Measurements from ENCODE around the gene TRNP1.
"Not testable (repeated sequence)": the region's sequence is repeated elsewhere in the genome, so short reads cannot be mapped to it uniquely, and the experiment has no call there.

Gene TRNP1, protein sequence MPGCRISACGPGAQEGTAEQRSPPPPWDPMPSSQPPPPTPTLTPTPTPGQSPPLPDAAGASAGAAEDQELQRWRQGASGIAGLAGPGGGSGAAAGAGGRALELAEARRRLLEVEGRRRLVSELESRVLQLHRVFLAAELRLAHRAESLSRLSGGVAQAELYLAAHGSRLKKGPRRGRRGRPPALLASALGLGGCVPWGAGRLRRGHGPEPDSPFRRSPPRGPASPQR

DNA sequence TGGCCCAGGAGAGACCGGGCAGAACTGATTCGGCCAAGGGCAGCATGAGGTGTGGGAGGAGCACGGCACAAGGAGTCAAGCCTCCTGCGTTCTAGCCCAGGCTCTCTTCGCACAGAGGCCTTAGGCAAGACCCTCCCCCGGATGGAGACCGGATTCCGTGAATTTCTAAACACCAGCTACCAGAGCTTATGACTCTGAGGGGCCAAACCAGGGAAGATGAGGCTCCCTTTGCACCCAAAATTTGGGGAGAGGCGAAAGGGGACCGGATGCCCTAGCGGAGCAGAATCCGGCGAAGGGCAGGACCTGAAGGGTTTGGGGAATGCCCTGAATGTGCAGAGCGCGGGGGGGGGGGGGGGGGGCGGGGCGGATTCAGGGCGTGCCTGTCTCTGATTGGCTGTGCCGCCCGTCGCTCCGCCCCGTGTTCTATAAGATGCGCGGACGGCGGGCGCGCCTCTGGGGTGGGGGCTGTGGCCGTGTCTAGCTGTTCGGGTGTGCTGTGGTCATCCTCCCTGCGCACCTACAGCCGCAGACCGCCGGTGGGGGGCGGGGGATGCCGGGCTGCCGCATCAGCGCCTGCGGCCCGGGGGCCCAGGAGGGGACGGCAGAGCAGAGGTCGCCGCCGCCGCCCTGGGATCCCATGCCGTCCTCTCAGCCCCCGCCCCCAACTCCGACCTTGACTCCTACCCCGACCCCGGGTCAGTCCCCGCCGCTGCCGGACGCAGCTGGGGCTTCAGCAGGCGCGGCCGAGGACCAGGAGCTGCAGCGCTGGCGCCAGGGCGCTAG, at the start of gene TRNP1:
TSS of gene TRNP1 (plus strand) at position 456 of the 783 bp plus-strand sequence. CDS start at position 551, 95 bp downstream.
- no peak for FAIRE-seq

DNA sequence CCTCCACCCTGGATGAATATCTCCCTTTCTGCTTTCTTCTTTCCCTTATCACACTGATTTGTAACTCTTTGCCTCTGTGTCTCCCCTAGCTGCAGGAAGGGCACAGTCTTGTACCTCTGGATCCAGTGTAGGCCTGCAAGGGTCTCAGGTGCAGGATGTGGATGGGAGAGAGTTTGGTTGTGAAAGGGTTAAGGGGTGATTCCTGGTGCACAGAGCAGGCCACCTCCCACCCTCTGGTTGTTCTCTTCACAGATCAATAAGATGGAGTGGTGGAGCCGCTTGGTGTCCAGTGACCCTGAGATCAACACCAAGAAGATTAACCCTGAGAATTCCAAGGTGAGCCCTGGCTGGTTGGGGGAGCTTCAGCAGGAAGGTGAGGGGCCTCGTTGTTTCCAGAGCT, 48.4 kb upstream of the TRNP1 start:
- no peak for FAIRE-seq

DNA sequence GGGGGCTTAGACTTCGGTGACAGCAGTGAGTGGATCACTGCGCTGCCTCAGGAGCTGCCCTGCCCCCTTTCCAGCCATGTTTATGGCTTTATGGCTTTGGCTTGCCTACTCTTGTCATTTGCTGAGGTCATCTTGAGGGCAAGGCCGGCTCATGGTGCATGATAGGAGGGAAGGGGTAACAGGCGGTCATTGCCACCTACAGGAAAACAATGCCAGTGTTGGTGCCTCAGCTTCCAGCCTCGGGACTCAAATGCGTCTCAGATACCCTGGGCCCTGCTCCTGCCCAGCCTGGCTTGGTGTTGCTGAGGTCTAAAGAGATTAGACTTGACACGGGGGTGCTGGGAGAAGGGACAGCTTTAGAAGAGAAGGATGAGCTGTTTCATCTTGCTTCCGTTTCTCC, 47.8 kb upstream of the TRNP1 start:
- FAIRE-seq: no peak

DNA sequence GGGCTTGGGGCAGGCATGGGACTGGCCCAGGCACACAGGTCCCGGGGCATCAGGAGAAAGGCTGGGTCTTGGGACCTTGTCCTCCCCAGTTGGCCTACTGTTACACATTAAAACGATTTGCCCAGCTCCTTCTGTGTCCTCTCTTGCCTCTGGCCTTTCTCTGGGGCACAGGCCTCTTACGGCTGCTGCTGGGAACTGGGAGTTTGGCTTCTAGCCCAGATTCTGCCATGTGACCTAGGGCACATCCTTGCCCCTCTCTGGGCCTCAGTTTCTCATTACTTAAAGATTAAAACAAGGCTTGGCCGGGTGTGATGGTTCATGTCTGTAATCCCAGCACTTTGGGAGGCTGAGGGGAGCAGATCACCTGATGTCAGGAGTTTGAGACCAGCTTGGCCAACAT, 47.2 kb upstream of the TRNP1 start:
- no peak for FAIRE-seq

DNA sequence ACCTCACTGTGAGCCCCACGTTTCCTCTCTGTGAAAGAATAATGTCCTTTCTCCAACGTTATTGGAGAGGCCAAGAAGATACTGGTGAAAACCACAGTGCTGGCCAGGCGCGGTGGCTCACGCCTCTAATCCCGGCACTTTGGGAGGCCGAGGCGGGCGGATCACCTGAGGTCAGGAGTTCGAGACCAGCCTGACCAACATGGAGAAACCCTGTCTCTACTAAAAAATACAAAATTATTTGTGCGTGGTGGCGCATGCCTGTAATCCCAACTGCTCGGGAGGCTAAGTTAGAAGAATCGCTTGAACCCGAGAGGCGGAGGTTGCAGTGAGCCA, 44.8 kb upstream of the TRNP1 start:
- not testable (repeated sequence) for FAIRE-seq

DNA sequence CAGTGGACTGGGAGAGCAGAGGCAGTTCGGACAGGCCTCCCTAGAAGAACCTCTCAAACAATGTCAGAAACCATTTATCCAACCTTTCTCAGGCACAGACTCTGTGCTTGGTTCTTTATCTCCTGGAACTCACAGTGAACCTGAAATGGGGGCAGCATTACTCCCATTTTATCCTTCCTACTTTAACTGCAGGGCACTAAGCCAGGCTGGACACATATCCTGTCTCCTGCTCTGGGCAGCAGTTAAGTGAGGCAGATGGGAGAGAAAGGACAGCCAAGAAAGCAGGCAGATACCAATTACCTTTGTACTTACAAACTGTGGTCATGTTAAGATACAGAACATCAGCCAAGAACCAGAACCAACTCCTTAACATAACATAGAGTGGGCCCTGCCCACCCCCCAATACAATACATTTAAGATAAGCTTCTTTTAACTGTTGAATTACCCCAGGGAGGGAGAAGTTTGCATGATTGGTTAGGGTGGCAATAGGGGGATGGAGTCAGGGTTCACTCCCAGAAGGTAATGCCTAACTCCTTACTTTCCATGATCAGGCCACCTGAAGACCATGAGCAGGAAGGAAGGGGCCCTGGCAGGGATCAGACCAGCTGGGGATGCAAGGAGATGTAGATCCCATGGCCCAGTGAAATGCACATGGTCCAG, 44.1 kb upstream of the TRNP1 start:
- no peak for FAIRE-seq

DNA sequence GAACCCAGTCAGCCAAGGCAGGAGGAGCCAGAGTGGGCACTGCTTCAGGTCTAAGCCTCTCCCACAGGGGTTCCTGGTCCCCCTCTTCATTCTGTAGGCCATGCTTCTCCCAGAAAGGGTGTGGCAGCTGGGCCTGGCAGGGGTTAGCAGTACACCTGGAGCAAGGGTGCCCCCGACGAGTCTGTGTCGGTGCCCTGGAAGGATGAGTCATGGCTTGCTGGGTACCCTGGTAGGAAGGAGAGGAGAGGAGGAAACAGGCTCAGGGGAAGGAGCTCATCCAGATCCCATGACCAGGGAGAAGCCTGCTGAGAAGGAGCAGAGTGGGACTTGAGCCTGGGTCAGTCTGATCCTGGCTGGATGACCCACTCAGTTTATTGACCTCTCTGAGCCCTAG, 43.6 kb upstream of the TRNP1 start:
- no peak for FAIRE-seq

DNA sequence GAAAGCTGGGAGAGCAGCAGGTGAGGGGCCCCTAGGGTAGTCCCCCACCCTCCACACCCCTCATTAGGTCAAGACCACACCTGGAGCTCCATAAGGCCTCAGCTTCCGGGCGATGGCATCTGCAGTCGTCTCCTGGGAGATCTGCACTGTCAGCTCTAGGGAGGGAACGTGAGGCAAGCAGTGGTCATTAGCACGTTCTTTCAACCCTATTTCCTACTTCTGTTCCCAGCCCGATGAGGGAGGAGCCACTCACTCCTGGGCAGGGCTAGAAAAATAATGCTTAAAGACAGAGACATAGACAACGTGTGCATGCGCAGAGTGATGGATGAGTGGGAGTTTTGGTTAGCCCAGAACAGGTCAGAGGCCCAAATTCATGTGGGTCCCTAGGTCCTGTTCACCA, 42.9 kb upstream of the TRNP1 start:
- FAIRE-seq: peak; percentile 84

DNA sequence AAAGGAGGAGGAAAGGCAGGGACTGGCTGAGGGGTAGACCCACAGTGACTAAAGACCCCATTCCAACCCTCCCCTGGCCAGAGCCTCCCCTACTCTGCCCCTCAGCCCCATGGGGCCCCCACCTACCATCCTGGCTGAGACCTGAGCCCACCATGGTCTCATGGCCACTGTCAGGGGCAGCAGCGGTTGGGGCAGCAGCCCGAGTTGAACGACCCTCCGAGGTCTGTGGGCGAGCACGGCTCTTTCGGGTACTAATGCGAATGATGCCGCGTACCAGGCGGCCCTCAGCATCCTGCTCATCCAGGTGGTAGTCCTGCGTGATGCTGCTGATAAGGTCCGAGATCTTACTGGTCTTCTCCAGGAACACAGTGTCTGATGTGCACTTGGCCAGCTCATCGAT, 42.3 kb upstream of the TRNP1 start:
- FAIRE-seq: no peak

DNA sequence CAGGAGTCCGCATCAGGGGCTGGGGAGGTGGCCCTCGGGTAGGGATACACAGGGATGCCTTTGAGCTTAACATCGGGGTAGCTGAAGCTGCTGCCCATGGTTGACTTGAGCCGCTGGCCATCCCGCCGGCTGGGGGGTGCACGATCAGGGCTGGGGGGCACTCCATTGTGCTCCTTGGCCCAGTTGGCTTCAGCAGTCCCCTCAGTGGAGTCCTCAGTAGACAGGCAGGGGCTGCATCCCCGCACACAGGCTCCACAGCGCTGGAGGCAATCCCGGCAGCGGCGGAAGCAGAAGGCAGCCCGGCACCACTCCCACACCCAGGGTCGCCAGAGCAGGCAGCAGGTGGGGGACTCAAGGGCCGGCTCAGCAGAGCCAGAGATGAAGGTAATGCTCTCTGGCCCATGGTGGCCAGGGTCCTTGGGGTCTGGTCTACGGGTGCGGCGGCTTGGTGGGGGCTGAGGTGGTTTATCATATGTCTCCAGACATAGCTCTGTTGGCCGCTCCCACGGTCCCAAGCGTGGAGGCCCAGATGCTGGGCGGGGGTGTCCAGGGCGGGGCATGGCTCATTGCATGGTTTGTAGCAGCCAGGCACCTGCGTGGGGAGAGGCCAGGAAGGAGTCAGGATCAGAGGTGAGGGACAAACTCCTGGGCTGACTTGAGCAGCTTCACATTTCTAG, 41.5 kb upstream of the TRNP1 start:
- no peak for FAIRE-seq

DNA sequence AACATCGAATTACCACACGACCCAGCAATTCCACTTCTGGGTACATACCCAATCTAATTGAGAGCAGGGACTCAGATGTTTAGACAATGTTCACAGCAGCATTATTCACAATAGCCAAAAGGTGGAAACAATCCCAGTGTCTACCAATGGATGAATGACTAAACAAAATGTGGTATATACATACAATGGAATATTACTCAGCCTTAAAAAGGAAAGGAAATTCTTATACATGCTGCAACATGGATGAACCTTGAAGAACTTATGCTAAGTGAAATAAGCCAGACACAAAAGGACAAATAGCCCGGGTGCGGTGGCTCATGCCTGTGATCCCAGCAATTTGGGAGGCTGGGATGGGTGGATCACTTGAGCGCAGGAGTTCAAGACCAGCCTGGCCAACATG, 40.1 kb upstream of the TRNP1 start:
- FAIRE-seq: no peak

DNA sequence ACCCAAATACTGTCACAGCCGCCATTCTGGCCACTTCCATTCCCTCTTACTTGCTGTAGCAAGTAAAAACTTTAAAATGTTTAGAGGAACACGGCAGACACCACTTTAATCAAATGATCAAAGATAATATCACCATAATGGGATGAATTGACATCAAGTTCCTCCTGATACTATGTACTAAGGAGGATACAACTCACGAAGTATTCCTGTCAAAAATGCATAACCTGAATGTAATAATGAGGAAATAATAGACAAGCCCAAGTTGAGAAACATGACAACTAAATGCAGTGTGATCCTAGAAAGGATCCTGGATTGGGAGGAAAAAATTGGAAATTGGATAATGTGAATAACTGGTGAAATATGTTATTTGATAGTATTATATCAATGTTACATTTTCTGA, 37.2 kb upstream of the TRNP1 start:
- FAIRE-seq: no peak

DNA sequence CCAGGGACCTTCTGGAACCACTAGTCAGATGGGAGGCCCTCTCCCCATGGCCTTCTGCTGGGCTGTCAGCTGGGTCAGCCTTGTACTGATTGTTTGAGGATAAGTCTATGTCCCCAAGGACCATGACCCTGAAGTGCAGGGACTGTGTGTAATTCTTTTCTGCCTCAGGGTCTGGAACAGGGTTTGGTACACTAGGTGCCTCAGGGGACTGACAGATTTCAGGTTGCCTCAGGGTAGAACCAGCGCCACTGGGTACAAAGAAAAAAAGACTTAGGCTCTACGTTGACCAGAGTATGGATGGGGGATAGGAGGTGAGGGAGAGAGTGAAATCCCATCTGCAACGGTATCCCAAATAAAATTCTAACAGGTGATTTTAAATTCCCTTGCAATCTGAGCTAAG, 36.2 kb upstream of the TRNP1 start:
- FAIRE-seq: no peak

DNA sequence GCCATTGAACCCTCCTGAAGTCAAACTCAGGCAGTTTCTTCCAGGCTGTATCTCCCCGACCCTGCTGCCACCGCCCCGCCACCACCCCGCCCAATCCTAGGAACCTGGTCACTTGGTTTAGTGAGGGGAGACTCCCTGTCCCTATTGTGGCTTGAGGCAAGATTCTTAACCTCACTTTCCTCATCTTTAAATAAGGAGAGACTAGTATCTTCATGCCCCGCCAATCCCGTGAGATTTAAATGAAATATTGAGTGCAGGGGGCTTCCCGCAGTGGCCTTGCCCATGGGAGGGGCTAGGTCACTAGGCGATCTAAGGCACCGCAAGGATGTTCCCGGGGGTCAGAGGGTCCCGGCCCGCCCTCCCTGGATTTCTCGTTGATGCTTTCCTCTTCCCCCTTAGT, 34.2 kb upstream of the TRNP1 start:
- FAIRE-seq: no peak

DNA sequence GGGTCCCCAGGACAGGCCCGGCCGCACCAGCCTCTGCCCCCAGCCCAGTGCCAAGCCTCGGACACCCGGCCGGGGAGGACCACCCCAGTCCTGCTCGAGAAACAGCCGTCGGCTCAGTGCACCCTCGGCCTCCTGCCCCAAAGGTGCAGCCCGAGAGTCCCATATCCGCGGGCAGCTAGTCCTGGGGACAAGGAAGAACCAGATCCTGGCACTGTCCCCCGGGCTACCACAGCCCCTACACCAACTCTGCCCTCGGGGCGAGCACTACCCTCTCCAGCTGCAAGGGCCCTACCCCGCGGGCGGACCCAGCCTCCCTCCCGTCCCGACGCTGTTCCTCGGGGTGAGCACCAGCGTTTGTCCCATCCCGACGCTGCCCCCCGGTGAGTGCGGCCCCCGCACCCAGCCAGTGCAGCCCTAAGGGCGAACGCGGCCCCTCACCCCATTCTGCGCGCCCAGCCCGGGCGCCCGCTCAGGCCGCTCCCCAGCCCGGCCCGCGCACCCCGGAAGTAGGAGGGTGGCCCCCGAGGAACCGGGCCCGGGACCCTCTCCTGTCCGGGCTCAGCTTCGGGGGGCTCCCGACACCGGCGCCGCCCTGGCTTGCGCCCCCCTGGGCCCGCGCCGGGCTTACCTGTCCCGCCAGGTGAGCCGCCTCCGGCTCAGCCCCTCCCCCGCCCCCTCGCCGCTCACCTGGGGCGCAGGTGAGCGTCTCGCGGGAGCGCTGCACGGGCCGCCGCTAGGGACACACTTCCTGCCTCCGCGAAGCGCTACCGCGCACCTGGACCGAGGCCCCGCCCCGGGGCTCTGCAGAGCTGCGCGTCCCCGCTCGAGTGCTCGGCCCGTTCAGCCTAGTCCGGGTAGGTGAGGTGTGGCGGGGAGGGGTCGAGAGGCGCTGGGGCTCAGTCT, 33.5 kb upstream of the TRNP1 start, which contains the start of gene KDF1:
TSS of gene KDF1 (minus strand) at position 747 of the 903 bp plus-strand sequence. CDS start 8,088 bp downstream, outside the sequence.
- no peak for FAIRE-seq

DNA sequence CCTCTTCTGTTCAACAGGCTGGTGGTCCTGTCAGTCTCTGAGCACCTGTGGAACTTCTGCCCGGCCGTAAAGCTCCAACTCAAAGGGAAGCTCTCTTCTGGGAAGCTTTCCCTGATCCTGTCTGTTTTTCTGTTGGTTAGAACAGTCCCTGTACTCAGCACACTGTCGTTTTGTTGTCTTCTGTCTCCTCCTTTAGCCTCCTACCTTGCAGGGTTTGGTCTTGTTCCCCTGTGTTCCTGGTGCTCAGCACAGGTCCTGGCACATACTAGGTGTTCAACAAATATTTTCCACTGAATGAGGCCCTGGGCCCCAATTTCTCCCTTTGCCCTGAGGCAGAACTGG, 32.9 kb upstream of the TRNP1 start:
- FAIRE-seq: no peak

DNA sequence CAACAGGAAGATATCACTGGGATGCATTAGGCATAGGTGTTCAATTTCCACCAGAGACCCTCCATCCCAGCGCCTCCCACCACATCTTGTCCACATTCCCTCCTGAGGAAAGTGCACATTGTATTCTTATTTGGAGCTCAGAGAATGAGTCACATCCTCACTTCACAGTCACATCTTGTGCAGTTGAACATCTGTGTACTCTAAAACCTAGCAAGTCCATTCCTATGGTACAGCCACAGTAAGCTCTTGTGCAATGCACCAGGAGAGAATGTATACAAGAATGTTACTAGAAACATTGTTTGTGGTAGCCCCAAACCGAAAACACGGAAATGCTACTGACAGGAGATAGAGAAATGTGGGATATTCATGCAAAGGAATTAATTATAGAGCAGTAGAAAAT, 31.7 kb upstream of the TRNP1 start:
- no peak for FAIRE-seq

DNA sequence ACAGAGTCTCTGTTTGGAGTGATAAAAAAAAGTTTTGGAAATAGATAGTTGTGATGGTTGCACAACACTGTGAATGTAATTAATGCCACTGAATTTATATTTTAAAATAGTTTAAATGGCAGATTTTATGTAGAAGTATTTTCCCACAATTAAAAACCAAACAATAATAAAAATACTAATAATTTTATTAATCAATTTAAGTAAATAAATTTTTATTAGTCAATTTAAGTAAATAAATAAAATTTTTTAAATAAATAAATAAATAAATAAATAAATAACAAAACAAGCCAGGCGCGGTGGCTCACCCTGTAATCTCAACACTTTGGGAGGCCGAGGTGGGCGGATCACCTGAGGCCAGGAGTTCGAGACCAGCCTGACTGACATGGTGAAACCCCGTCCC, 28.3 kb upstream of the TRNP1 start:
- FAIRE-seq: no peak

DNA sequence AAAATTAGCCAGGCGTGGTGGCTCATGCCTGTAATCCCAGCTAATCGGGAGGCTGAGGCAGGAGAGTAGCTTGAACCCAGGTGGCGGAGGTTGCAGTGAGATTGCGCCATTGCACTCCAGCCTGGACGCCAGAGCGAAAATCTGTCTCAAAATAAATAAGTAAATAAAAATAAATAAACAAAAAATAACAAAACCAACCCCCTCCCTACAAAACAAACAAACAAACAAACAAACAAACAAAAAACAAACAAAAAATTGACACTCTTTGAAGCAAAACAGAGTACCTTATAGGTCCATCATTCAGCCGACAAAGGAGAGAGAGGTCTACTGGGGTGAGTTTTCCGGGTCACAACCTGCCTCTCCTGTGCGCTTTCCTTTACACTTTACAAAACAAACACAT, 27.9 kb upstream of the TRNP1 start:
- no peak for FAIRE-seq

DNA sequence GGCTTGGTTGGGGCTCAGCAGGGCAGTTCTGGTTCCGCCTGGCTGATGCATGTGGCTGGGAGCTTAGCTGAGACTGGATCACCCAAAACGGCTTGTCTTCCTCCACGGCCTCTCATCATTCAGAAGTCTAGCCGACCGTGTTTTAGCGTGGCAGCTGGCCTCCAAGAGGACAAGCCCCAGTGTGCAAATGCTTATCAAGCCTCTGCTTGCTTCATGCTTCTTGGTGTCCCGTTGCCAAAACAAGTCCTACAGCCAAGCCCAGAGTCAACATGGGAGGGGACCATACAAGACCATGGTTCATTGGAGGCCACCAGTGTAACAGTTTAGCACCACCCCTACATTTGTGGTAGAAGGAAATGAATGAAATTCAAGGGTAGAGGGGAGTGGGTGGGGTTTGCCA, 22.7 kb upstream of the TRNP1 start:
- no peak for FAIRE-seq

DNA sequence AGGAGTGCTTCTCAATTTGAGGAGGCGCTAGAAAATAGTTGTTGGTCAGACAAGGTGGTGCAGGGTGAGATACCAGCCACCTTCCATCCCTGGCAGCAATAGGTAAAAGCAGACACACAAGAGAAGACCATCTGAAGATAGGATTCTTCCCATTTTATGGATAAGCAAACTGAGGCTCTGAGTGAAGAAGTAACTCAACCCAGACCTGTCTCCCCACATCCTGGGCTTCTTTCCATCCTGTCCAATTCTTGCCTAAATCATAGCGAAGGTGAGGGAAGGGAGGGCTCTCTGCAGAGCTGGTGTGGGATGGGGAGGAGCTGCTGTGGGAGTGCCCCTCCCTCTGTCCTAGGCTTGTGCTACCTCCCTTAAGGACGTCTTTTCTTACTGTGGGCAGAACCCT, 21.9 kb upstream of the TRNP1 start:
- no peak for FAIRE-seq

DNA sequence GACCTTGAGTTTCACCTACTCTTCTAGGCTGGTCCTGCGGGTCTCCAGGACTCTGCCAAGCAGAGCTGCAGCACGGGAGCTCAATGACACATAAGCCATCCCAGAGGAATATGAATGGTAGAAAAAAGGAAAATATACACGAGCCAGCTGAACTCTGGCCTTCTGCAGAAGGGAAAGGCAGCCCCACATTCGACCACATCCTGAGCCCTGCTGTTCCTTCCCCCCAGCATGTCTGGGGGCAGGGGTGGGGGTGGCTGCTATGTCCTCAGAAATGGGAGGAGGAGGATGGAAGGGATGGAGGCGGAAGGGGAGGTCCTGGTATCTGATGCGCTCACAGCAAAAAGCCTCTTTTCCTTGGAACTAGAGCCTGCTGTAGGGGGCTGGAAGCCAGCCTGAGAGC, 21.1 kb upstream of the TRNP1 start:
- no peak for FAIRE-seq

DNA sequence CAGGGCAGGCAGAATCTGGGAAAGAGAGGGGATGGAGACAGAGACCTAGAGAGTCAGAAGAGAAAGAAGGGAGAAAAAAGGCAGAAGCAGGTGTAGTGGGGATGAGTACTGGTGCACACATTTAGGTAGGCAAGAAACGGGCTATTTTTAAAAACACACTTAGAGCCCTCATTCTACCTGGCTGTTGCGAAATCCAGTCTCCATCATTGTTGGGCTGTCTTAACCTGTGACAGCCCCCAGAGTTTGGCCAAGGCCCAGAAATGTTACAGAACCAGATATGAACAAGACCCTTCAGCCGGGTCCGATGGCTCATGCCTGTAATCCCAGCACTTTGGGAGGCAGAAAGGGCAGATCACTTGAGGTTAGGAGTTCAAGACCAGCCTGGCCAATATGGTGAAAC, 20.7 kb upstream of the TRNP1 start:
- FAIRE-seq: no peak

Measured in islet of Langerhans (tissue), 1 donor.